Panc1 (cell line): ENCODE data around the gene RNF125. TPM values are rescaled to one million over a fixed set of nuclear protein-coding genes. Genes with fewer than 3 reads are reported as not detected.

Source experiments
- ATAC-seq: fragments of 200-7000 bp; cut with Tn5 transposase; 2 replicates; pipeline ENCODE4 v1.9.1; 2020; ENCODE audit warnings: mild to moderate bottlenecking, moderate library complexity
- BruUV-seq: library from RNA; stranded (reverse); fragments of 400-500 nt; replicated peaks from 2 replicates; lab custom pipeline; 2021; lab: Mats Ljungman, UMichigan
- CTCF ChIA-PET: fragments of 300-600 bp; sonication (Branson Sonifier 250); formaldehyde crosslinking; loops from one replicate; lab custom pipeline; 2022; ENCODE audit warnings: antibody characterized with exemption; lab: Charles Lee
- POLR2A ChIA-PET: fragments of 300-600 bp; sonication (Branson Sonifier 250); formaldehyde crosslinking; loops from one replicate; lab custom pipeline; 2022; ENCODE audit warnings: antibody characterized with exemption; lab: Charles Lee
- DNase-seq: peaks from one replicate; pipeline ENCODE4 v3.0.0-alpha.2; 2010; ENCODE audit warnings: low read depth, low spot score
- H3K27ac ChIP-seq: 2 replicates; pipeline ENCODE4 v1.5.1; 2011; ENCODE audit warnings: mild to moderate bottlenecking, low read length, inconsistent platforms
- H3K27me3 ChIP-seq: fragments of 200-500 bp; sonication (Bioruptor generic); 2 replicates; pipeline ENCODE4 v1.6.0; 2014; ENCODE audit warnings: low read length, inconsistent platforms; ENCODE audit not compliant: control insufficient read depth, insufficient read depth
- H3K36me3 ChIP-seq: fragments of 200-500 bp; sonication (Bioruptor generic); 2 replicates; pipeline ENCODE4 v1.5.1; 2014; ENCODE audit warnings: inconsistent platforms, mild to moderate bottlenecking, low read length, moderate library complexity; ENCODE audit not compliant: control insufficient read depth, insufficient read depth
- H3K4me1 ChIP-seq: 2 replicates; pipeline ENCODE4 v1.5.1; 2011; ENCODE audit warnings: inconsistent platforms, mild to moderate bottlenecking, low read length, moderate library complexity; ENCODE audit not compliant: control insufficient read depth, insufficient read depth
- H3K4me3 ChIP-seq, 2 experiments: 2 replicates each; pipeline ENCODE4 v1.5.1; 2011 to 2012; ENCODE audit warnings: low read depth in 2 of 2, low read length in 2 of 2, mild to moderate bottlenecking in 2 of 2, inconsistent platforms in 1 of 2, moderate library complexity in 1 of 2
- H3K9me3 ChIP-seq: fragments of 200-500 bp; sonication (Bioruptor generic); 2 replicates; pipeline ENCODE4 v1.5.1; 2014; ENCODE audit warnings: low read depth, mild to moderate bottlenecking, inconsistent platforms, low read length, moderate library complexity; ENCODE audit not compliant: control insufficient read depth, insufficient read depth
- POLR2AphosphoS5 ChIP-seq: IDR thresholded peaks from 2 replicates; pipeline ENCODE4 v1.6.1; 2012; ENCODE audit warnings: mild to moderate bottlenecking, low read depth, low read length, moderate library complexity
- SIN3A ChIP-seq: IDR thresholded peaks from 2 replicates; pipeline ENCODE4 v1.6.1; 2012; ENCODE audit warnings: low read depth, mild to moderate bottlenecking, low read length, moderate library complexity, borderline replicate concordance; ENCODE audit not compliant: insufficient read depth
- TCF7L2 ChIP-seq: IDR thresholded peaks from 2 replicates; pipeline ENCODE4 v1.6.1; 2011; ENCODE audit warnings: mild to moderate bottlenecking, low read depth, low read length, inconsistent platforms
- in situ Hi-C: cut with HindIII; loops from 2 replicates; pipeline ENCODE4 v1.10.0; 2016; ENCODE audit warnings: low sequenced_read_pairs, low pct_unique_long_range_greater_than_20kb
- intact Hi-C: fragments of 100-400 bp; cut with micrococcal nuclease; formaldehyde crosslinking; loops from one replicate; pipeline ENCODE4 v1.10.0; 2022; ENCODE audit not compliant: unreplicated experiment
- total RNA-seq: library from RNA; stranded (reverse); gene quantifications from one replicate; pipeline ENCODE4 v1.2.1, GENCODE V29; 2021; ENCODE audit not compliant: unreplicated experiment
- TF ChIP-seq, protein P1 (sequence below): fragments of 450-650 bp; IDR thresholded peaks from 2 replicates; pipeline ENCODE4 v1.5.1; 2017; ENCODE audit warnings: mild to moderate bottlenecking
- TF ChIP-seq, protein P2 (sequence below), 2 experiments: IDR thresholded peaks; 2 replicates each; pipeline ENCODE4 v1.6.1; 2011 to 2012; ENCODE audit warnings: low read depth in 2 of 2, control low read depth in 1 of 2, low read length in 1 of 2, mild to moderate bottlenecking in 1 of 2, moderate library complexity in 1 of 2; ENCODE audit not compliant: insufficient read depth in 1 of 2

Gene RNF125
- total RNA-seq, 1 experiment from 2014 or later: 0.57 TPM

- H3K27me3 ChIP-seq: no peaks in the 10 kb centered on the region
- no peaks in the 10 kb centered on the region for H3K4me1 ChIP-seq
- ATAC-seq (no peak), DNase-seq (no peak)
- intact Hi-C loops (no loop called here), in situ Hi-C loops (no loop called here)
- BruUV-seq: no TSS peak
- no peak overlapping the region for H3K4me3 ChIP-seq
- POLR2A ChIA-PET: no interaction called here
- TF ChIP-seq, protein P1, sequence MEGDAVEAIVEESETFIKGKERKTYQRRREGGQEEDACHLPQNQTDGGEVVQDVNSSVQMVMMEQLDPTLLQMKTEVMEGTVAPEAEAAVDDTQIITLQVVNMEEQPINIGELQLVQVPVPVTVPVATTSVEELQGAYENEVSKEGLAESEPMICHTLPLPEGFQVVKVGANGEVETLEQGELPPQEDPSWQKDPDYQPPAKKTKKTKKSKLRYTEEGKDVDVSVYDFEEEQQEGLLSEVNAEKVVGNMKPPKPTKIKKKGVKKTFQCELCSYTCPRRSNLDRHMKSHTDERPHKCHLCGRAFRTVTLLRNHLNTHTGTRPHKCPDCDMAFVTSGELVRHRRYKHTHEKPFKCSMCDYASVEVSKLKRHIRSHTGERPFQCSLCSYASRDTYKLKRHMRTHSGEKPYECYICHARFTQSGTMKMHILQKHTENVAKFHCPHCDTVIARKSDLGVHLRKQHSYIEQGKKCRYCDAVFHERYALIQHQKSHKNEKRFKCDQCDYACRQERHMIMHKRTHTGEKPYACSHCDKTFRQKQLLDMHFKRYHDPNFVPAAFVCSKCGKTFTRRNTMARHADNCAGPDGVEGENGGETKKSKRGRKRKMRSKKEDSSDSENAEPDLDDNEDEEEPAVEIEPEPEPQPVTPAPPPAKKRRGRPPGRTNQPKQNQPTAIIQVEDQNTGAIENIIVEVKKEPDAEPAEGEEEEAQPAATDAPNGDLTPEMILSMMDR: no peak
- TF ChIP-seq, protein P2, sequence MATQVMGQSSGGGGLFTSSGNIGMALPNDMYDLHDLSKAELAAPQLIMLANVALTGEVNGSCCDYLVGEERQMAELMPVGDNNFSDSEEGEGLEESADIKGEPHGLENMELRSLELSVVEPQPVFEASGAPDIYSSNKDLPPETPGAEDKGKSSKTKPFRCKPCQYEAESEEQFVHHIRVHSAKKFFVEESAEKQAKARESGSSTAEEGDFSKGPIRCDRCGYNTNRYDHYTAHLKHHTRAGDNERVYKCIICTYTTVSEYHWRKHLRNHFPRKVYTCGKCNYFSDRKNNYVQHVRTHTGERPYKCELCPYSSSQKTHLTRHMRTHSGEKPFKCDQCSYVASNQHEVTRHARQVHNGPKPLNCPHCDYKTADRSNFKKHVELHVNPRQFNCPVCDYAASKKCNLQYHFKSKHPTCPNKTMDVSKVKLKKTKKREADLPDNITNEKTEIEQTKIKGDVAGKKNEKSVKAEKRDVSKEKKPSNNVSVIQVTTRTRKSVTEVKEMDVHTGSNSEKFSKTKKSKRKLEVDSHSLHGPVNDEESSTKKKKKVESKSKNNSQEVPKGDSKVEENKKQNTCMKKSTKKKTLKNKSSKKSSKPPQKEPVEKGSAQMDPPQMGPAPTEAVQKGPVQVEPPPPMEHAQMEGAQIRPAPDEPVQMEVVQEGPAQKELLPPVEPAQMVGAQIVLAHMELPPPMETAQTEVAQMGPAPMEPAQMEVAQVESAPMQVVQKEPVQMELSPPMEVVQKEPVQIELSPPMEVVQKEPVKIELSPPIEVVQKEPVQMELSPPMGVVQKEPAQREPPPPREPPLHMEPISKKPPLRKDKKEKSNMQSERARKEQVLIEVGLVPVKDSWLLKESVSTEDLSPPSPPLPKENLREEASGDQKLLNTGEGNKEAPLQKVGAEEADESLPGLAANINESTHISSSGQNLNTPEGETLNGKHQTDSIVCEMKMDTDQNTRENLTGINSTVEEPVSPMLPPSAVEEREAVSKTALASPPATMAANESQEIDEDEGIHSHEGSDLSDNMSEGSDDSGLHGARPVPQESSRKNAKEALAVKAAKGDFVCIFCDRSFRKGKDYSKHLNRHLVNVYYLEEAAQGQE (IDR thresholded peaks at IDR 0.05; ENCODE audit: insufficient read depth in 1 of 2, low read depth in 2 of 2, low read length in 1 of 2): no peak
- no peak for TF ChIP-seq TCF7L2
- no peak for TF ChIP-seq SIN3A
- no peak for TF ChIP-seq POLR2AphosphoS5
- CTCF ChIA-PET: no interaction called here
- H3K36me3 ChIP-seq: no peaks in the 10 kb centered on the region
- H3K27ac ChIP-seq: no peak overlapping the region
- H3K9me3 ChIP-seq: no peaks in the 10 kb centered on the region
Measured at GRCh38 chr18:32081881-32082280, 63.3 kb downstream of the RNF125 start.

GRCh38 chr18:32083781-32084180, 65.2 kb downstream of the RNF125 start:
- no TSS peak for BruUV-seq
- Histone ChIP-seq H3K4me3 (no peak overlapping the region), H3K9me3 (no peaks in the 10 kb centered on the region), H3K27ac (no peak overlapping the region), H3K27me3 (no peaks in the 10 kb centered on the region), H3K36me3 (no peaks in the 10 kb centered on the region), H3K4me1 (no peaks in the 10 kb centered on the region)
- in situ Hi-C loops (no loop called here), intact Hi-C loops (no loop called here)
- CTCF ChIA-PET: no interaction called here
- DNase-seq: no peak
- POLR2A ChIA-PET: no interaction called here
- no peak for TF ChIP-seq TCF7L2
- TF ChIP-seq SIN3A: no peak
- no peak for TF ChIP-seq POLR2AphosphoS5
- TF ChIP-seq, protein P2 (IDR thresholded peaks at IDR 0.05; ENCODE audit: insufficient read depth in 1 of 2, low read depth in 2 of 2, low read length in 1 of 2): no peak
- TF ChIP-seq, protein P1: no peak
- ATAC-seq: no peak
